H9 (cell line): ENCODE data around the gene KMT2D. TPM values are rescaled to one million over a fixed set of nuclear protein-coding genes. Genes with fewer than 3 reads are reported as not detected.

ENCODE experiments used
- DNase-seq: peaks from one replicate; pipeline ENCODE4 v3.0.0-alpha.2; 2017
- H2AFZ ChIP-seq: one replicate; pipeline ENCODE4 v1.6.1; 2013; ENCODE audit warnings: mild to moderate bottlenecking, low read length, control low read depth, moderate library complexity
- H2AK5ac ChIP-seq: 2 replicates; pipeline ENCODE4 v1.6.1; 2013; ENCODE audit warnings: low read length, control low read depth, mixed read lengths; ENCODE audit not compliant: insufficient read length
- H2BK120ac ChIP-seq: one replicate; pipeline ENCODE4 v1.6.1; 2013; ENCODE audit warnings: low read depth, mild to moderate bottlenecking, low read length, control low read depth, inconsistent platforms; ENCODE audit not compliant: poor library complexity, severe bottlenecking
- H2BK12ac ChIP-seq: 2 replicates; pipeline ENCODE4 v1.6.1; 2013; ENCODE audit warnings: low read length, control low read depth, mixed read lengths, low read depth; ENCODE audit not compliant: insufficient read length
- H2BK15ac ChIP-seq: 2 replicates; pipeline ENCODE4 v1.6.1; 2013; ENCODE audit warnings: low read depth, low read length, control low read depth
- H2BK20ac ChIP-seq: one replicate; pipeline ENCODE4 v1.6.1; 2013; ENCODE audit warnings: low read depth, mild to moderate bottlenecking, low read length, control low read depth, inconsistent platforms; ENCODE audit not compliant: poor library complexity, severe bottlenecking
- H2BK5ac ChIP-seq: 2 replicates; pipeline ENCODE4 v1.6.1; 2013; ENCODE audit warnings: low read length, control low read depth, mixed read lengths; ENCODE audit not compliant: insufficient read length
- H3K14ac ChIP-seq: 2 replicates; pipeline ENCODE4 v1.6.1; 2013; ENCODE audit warnings: low read length, control low read depth; ENCODE audit not compliant: insufficient read depth
- H3K18ac ChIP-seq: 2 replicates; pipeline ENCODE4 v1.6.1; 2013; ENCODE audit warnings: low read depth, mild to moderate bottlenecking, mixed read lengths, low read length, control low read depth; ENCODE audit not compliant: insufficient read length
- H3K23ac ChIP-seq: 2 replicates; pipeline ENCODE4 v1.6.1; 2013; ENCODE audit warnings: low read length, control low read depth, mixed read lengths, low read depth; ENCODE audit not compliant: insufficient read length
- H3K23me2 ChIP-seq: 2 replicates; pipeline ENCODE4 v1.6.1; 2013; ENCODE audit warnings: low read depth, mild to moderate bottlenecking, mixed read lengths, low read length, control low read depth; ENCODE audit not compliant: insufficient read length, poor library complexity, severe bottlenecking
- H3K27ac ChIP-seq: 2 replicates; pipeline ENCODE4 v1.5.1; 2013; ENCODE audit warnings: low read length, control low read depth, mixed read lengths, low read depth; ENCODE audit not compliant: insufficient read length
- H3K27me3 ChIP-seq: 2 replicates; pipeline ENCODE4 v1.6.1; 2013; ENCODE audit warnings: low read length, control low read depth, inconsistent platforms; ENCODE audit not compliant: insufficient read depth
- H3K4ac ChIP-seq: 2 replicates; pipeline ENCODE4 v1.6.1; 2013; ENCODE audit warnings: low read depth, mild to moderate bottlenecking, control low read depth, inconsistent platforms, low read length, moderate library complexity
- H3K4me1 ChIP-seq: 2 replicates; pipeline ENCODE4 v1.6.1; 2013; ENCODE audit warnings: low read length, control low read depth, inconsistent platforms; ENCODE audit not compliant: insufficient read depth
- H3K4me2 ChIP-seq: 2 replicates; pipeline ENCODE4 v1.6.1; 2013; ENCODE audit warnings: low read length, control low read depth, mixed read lengths; ENCODE audit not compliant: insufficient read length, insufficient read depth
- H3K56ac ChIP-seq: 2 replicates; pipeline ENCODE4 v1.6.1; 2013; ENCODE audit warnings: low read depth, mild to moderate bottlenecking, mixed read lengths, low read length, control low read depth; ENCODE audit not compliant: insufficient read length
- H3K79me1 ChIP-seq: 2 replicates; pipeline ENCODE4 v1.6.1; 2013; ENCODE audit warnings: low read depth, mild to moderate bottlenecking, moderate library complexity, low read length, control low read depth, inconsistent platforms; ENCODE audit not compliant: insufficient read depth, poor library complexity, severe bottlenecking
- H3K79me2 ChIP-seq: 2 replicates; pipeline ENCODE4 v1.6.1; 2013; ENCODE audit warnings: low read length, control low read depth, inconsistent platforms; ENCODE audit not compliant: insufficient read depth
- H3K9ac ChIP-seq: 2 replicates; pipeline ENCODE4 v1.6.1; 2013; ENCODE audit warnings: low read length, control low read depth, mixed read lengths; ENCODE audit not compliant: insufficient read length; ENCODE audit errors: extremely low read depth
- H3K9me3 ChIP-seq: one replicate; pipeline ENCODE4 v1.6.1; 2013; ENCODE audit warnings: low read depth, low read length, inconsistent platforms; ENCODE audit not compliant: control insufficient read depth
- H3T11ph ChIP-seq: one replicate; pipeline ENCODE4 v1.6.1; 2013; ENCODE audit warnings: mild to moderate bottlenecking, low read length, control low read depth, inconsistent platforms
- H4K20me1 ChIP-seq: one replicate; pipeline ENCODE4 v1.6.1; 2013; ENCODE audit not compliant: control insufficient read depth, insufficient read length, insufficient read depth
- H4K5ac ChIP-seq: 2 replicates; pipeline ENCODE4 v1.6.1; 2013; ENCODE audit warnings: low read depth, mild to moderate bottlenecking, mixed read lengths, low read length, control low read depth; ENCODE audit not compliant: insufficient read length
- H4K8ac ChIP-seq: replicated peaks from 2 replicates; pipeline ENCODE4 v1.6.1; 2013; ENCODE audit warnings: low read length, control low read depth, mixed read lengths, low read depth; ENCODE audit not compliant: insufficient read length
- H4K91ac ChIP-seq: 2 replicates; pipeline ENCODE4 v1.6.1; 2013; ENCODE audit warnings: low read depth, mild to moderate bottlenecking, moderate library complexity, mixed read lengths, low read length, control low read depth; ENCODE audit not compliant: insufficient read length
- H3K27ac Mint-ChIP-seq, 3 experiments: 2 replicates in 2 of 3; 3 replicates in 1 of 3; pipeline ENCODE4 v1.8.0; 2020 to 2021; ENCODE audit warnings: mixed read lengths in 3 of 3, mild to moderate bottlenecking in 1 of 3, moderate library complexity in 1 of 3
- H3K27me3 Mint-ChIP-seq: 2 replicates; pipeline ENCODE4 v1.8.0; 2021; ENCODE audit warnings: low read depth, mild to moderate bottlenecking, moderate library complexity, mixed read lengths
- H3K36me3 Mint-ChIP-seq, 3 experiments: 2 replicates in 2 of 3; 3 replicates in 1 of 3; pipeline ENCODE4 v1.8.0; 2020 to 2021; ENCODE audit warnings: low read depth in 3 of 3, mixed read lengths in 3 of 3; ENCODE audit not compliant: insufficient read depth in 1 of 3
- H3K4me1 Mint-ChIP-seq, 2 experiments: 2 replicates each; pipeline ENCODE4 v1.8.0; 2020; ENCODE audit warnings: mixed read lengths in 2 of 2
- H3K4me3 Mint-ChIP-seq, 2 experiments: 2 replicates in 1 of 2; 3 replicates in 1 of 2; pipeline ENCODE4 v1.8.0; 2020 to 2021; ENCODE audit warnings: mild to moderate bottlenecking in 2 of 2, mixed read lengths in 2 of 2, moderate library complexity in 1 of 2
- H3K9me3 Mint-ChIP-seq, 2 experiments: 2 replicates in 1 of 2; 3 replicates in 1 of 2; pipeline ENCODE4 v1.8.0; 2020; ENCODE audit warnings: mild to moderate bottlenecking in 2 of 2, mixed read lengths in 2 of 2, moderate library complexity in 1 of 2
- CTCF ChIP-seq: fragments of 200-600 bp; sonication (generic); conservative IDR thresholded peaks from 3 replicates; pipeline ENCODE4 v1.8.0; 2021; ENCODE audit warnings: antibody characterized with exemption, mild to moderate bottlenecking
- WGBS: extraction: QIAGEN DNeasy Blood & Tissue Kit; methylation state at CpG from one replicate; pipeline ENCODE4 v1.1.7; 2013; ENCODE audit warnings: missing lambda C conversion rate, low lambda C conversion rate, mixed read lengths; ENCODE audit not compliant: insufficient read length; ENCODE audit errors: extremely low coverage; 5-methylcytosine and 5-hydroxymethylcytosine counted together
- total RNA-seq: library from RNA; stranded (reverse); gene quantifications from 2 replicates; pipeline ENCODE4 v1.2.1, GENCODE V29; 2021

KMT2D gene
- total RNA-seq, 1 experiment from 2014 or later, result 93.7 TPM

- H3K9me3 Mint-ChIP-seq, result no peaks in the 10 kb centered on the region; a peak in 1 of 5 replicates
- TF ChIP-seq CTCF, result no peak
- no peak overlapping the region for H3K56ac ChIP-seq
- no peak overlapping the region for H3K9ac ChIP-seq
- H2BK5ac ChIP-seq, result no peak overlapping the region
- H3K23me2 ChIP-seq, result peaks cover 18% of the 10 kb centered on the region
- peaks cover 64% of the 10 kb centered on the region for H3K27me3 ChIP-seq
- no peak overlapping the region for H3T11ph ChIP-seq
- H3K23ac ChIP-seq, result no peak overlapping the region
- H3K79me2 ChIP-seq, result no peaks in the 10 kb centered on the region
- H3K4me2 ChIP-seq, result no peak overlapping the region
- H2BK120ac ChIP-seq, result no peak overlapping the region
- no peaks in the 10 kb centered on the region for H3K9me3 ChIP-seq
- no CpG with 5 or more reads among the region's 4 CpGs for WGBS
- H3K4me1 ChIP-seq, result no peaks in the 10 kb centered on the region
- no peak overlapping the region for H3K4ac ChIP-seq
- H2BK20ac ChIP-seq, result no peak overlapping the region
- peaks cover 81% of the 10 kb centered on the region for H3K27me3 Mint-ChIP-seq
- no peak overlapping the region for H2AFZ ChIP-seq
- H3K27ac Mint-ChIP-seq, result peak overlapping the region in 1 of 3 experiments; percentile 31; a peak in 1 of 7 replicates
- H3K27ac ChIP-seq, result no peak overlapping the region
- no peak overlapping the region for H4K8ac ChIP-seq
- H3K4me3 Mint-ChIP-seq, result peak overlapping the region in 1 of 2 experiments; percentile 77; a peak in 2 of 5 replicates
- no peak overlapping the region for H2BK15ac ChIP-seq
- H3K79me1 ChIP-seq, result no peaks in the 10 kb centered on the region
- peaks cover 2 to 13% (median 9%) of the 10 kb centered on the region in 3 experiments; a peak in 5 of 7 replicates for H3K36me3 Mint-ChIP-seq
- no peak overlapping the region for H4K91ac ChIP-seq
- no peak overlapping the region for H2AK5ac ChIP-seq
- H4K5ac ChIP-seq, result no peak overlapping the region
- peaks cover 8% of the 10 kb centered on the region for H4K20me1 ChIP-seq
- H3K4me1 Mint-ChIP-seq, result peaks cover 37 to 64% of the 10 kb centered on the region in 2 experiments
- no peak overlapping the region for H3K14ac ChIP-seq
- no peak overlapping the region for H3K18ac ChIP-seq
- DNase-seq, result no peak
- no peak overlapping the region for H2BK12ac ChIP-seq
Observed at GRCh38 chr12:49092816-49093406, 32.3 kb upstream of the KMT2D start.
